Measurements from ENCODE around the gene GNG7. TPM values are rescaled to one million over a fixed set of nuclear protein-coding genes. Genes with fewer than 3 reads are reported as not detected.
A peak's percentile ranks its signal among the peaks of the same experiment; 100 is the strongest.

The GNG7 gene
- total RNA-seq, 4 donors from 2014 or later: 2.1 to 4.3 (median 3.0) TPM

- no peak for DNase-seq (ENCODE audit: low spot score in 2 of 2)
- H3K36me3 ChIP-seq: no peaks in the 10 kb centered on the region
- peak overlapping the region; percentile 55 for H3K4me3 ChIP-seq
- peaks cover 45% of the 10 kb centered on the region for H3K27me3 ChIP-seq
- H3K9me3 ChIP-seq: no peaks in the 10 kb centered on the region
- no peak for TF ChIP-seq POLR2AphosphoS5 (IDR thresholded peaks at IDR 0.05)
- no peak for TF ChIP-seq CTCF (IDR thresholded peaks at IDR 0.05)
- TF ChIP-seq EP300 (IDR thresholded peaks at IDR 0.05): no peak
- no peak for TF ChIP-seq POLR2A (IDR thresholded peaks at IDR 0.05)
- H3K27ac ChIP-seq: no peak overlapping the region
- H3K4me1 ChIP-seq: peaks cover 42% of the 10 kb centered on the region
- WGBS: 44% methylated on average over 33 of the region's 39 CpGs
These were observed 19.4 kb upstream of the GNG7 start for GRCh38 chr19:2721570-2722540.

- no peak within 1 kb of the TSS for H3K27ac ChIP-seq
- peaks cover 38% of the 10 kb centered on the region for H3K4me1 ChIP-seq
- H3K36me3 ChIP-seq: no peaks in the 10 kb centered on the region
- peaks cover 43% of the 10 kb centered on the region for H3K27me3 ChIP-seq
- no peaks in the 10 kb centered on the region for H3K9me3 ChIP-seq
- 0% methylated on average over 6 of the region's 100 CpGs for WGBS
- no peak for TF ChIP-seq CTCF (IDR thresholded peaks at IDR 0.05)
- DNase-seq (ENCODE audit: low spot score in 2 of 2): no peak
- peak within 1 kb of the TSS; percentile 55 for H3K4me3 ChIP-seq
These were observed 18.5 kb upstream of the GNG7 start, which contains the start of gene DIRAS1 for GRCh38 chr19:2720777-2721569. Gene DIRAS1 (minus strand): TSS chr19:2721372. CDS start chr19:2717806, 3,566 bp downstream.

GRCh38 chr19:2719920-2720776 lies 17.7 kb upstream of the GNG7 start:
- no peak for DNase-seq (ENCODE audit: low spot score in 2 of 2)
- no peak overlapping the region for H3K27ac ChIP-seq
- no peak for TF ChIP-seq EP300 (IDR thresholded peaks at IDR 0.05)
- no peak for TF ChIP-seq POLR2AphosphoS5 (IDR thresholded peaks at IDR 0.05)
- TF ChIP-seq CTCF (IDR thresholded peaks at IDR 0.05): no peak
- no peak for TF ChIP-seq POLR2A (IDR thresholded peaks at IDR 0.05)
- H3K27me3 ChIP-seq: peaks cover 45% of the 10 kb centered on the region
- H3K4me1 ChIP-seq: peaks cover 38% of the 10 kb centered on the region
- H3K9me3 ChIP-seq: peaks cover 6% of the 10 kb centered on the region
- no peaks in the 10 kb centered on the region for H3K36me3 ChIP-seq
- WGBS: 0% methylated on average over 5 of the region's 37 CpGs
- peak overlapping the region; percentile 55 for H3K4me3 ChIP-seq

- Histone ChIP-seq H3K27ac (no peak overlapping the region), H3K27me3 (peaks cover 42% of the 10 kb centered on the region), H3K4me3 (no peak overlapping the region), H3K36me3 (no peaks in the 10 kb centered on the region), H3K4me1 (peaks cover 38% of the 10 kb centered on the region), H3K9me3 (peaks cover 7% of the 10 kb centered on the region)
- TF ChIP-seq EP300 (IDR thresholded peaks at IDR 0.05): no peak
- TF ChIP-seq CTCF (IDR thresholded peaks at IDR 0.05): no peak
- TF ChIP-seq POLR2AphosphoS5 (IDR thresholded peaks at IDR 0.05): no peak
- no peak for TF ChIP-seq POLR2A (IDR thresholded peaks at IDR 0.05)
- no peak for DNase-seq (ENCODE audit: low spot score in 2 of 2)
- WGBS: 55% methylated on average over 6 of the region's 7 CpGs
These were observed 16.8 kb upstream of the GNG7 start for GRCh38 chr19:2719232-2719735.

Data from suprapubic skin (tissue), 4 donors.